GM06990 (cell line): ENCODE results near the gene NF1.
A peak's percentile ranks its signal among the peaks of the same experiment; 100 is the strongest.

Source experiments
- DNase-seq: peaks from one replicate; pipeline ENCODE4 v3.0.0-alpha.2; 2011; ENCODE audit not compliant: insufficient read length; ENCODE audit errors: extremely low read depth
- H3K27me3 ChIP-seq: replicated peaks from 2 replicates; pipeline ENCODE4 v1.6.0; 2011; ENCODE audit warnings: low read length; ENCODE audit not compliant: control insufficient read depth, insufficient read depth
- H3K36me3 ChIP-seq: 2 replicates; pipeline ENCODE4 v1.5.1; 2011; ENCODE audit warnings: low read length; ENCODE audit not compliant: control insufficient read depth, insufficient read depth
- H3K4me3 ChIP-seq: replicated peaks from 2 replicates; pipeline ENCODE4 v1.5.1; 2011; ENCODE audit warnings: low read depth, mild to moderate bottlenecking, control low read depth, low read length
- TF ChIP-seq, protein P1 (sequence below): IDR thresholded peaks from 2 replicates; pipeline ENCODE4 v1.5.1; 2011; ENCODE audit warnings: low read length, control low read depth, mild to moderate bottlenecking, inconsistent platforms; ENCODE audit not compliant: insufficient read depth, poor library complexity, severe bottlenecking

Gene NF1

DNA sequence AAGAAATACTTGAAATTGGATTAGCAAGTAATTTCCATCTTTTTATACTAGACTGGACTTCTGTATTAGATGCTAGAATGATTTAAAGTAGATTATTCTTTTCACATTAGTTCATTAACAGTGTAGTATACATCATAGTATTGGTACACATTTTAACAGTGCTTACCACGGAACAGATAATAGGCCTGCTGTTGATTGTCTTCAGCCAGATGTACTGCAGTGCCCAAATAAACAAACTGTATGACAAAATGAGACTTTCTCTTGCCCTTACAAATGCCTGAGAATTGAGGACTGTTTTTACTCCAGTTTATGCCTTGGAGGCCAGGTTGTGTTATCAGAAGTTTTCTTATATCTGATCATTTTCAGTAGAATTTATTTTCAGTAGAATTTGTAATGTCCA is 226.0 kb downstream of the NF1 start:
- H3K36me3 ChIP-seq: no peaks in the 10 kb centered on the region
- TF ChIP-seq, protein P1, sequence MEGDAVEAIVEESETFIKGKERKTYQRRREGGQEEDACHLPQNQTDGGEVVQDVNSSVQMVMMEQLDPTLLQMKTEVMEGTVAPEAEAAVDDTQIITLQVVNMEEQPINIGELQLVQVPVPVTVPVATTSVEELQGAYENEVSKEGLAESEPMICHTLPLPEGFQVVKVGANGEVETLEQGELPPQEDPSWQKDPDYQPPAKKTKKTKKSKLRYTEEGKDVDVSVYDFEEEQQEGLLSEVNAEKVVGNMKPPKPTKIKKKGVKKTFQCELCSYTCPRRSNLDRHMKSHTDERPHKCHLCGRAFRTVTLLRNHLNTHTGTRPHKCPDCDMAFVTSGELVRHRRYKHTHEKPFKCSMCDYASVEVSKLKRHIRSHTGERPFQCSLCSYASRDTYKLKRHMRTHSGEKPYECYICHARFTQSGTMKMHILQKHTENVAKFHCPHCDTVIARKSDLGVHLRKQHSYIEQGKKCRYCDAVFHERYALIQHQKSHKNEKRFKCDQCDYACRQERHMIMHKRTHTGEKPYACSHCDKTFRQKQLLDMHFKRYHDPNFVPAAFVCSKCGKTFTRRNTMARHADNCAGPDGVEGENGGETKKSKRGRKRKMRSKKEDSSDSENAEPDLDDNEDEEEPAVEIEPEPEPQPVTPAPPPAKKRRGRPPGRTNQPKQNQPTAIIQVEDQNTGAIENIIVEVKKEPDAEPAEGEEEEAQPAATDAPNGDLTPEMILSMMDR: no peak
- no peak for DNase-seq
- no peaks in the 10 kb centered on the region for H3K27me3 ChIP-seq
- H3K4me3 ChIP-seq: peak overlapping the region; percentile 78

DNA sequence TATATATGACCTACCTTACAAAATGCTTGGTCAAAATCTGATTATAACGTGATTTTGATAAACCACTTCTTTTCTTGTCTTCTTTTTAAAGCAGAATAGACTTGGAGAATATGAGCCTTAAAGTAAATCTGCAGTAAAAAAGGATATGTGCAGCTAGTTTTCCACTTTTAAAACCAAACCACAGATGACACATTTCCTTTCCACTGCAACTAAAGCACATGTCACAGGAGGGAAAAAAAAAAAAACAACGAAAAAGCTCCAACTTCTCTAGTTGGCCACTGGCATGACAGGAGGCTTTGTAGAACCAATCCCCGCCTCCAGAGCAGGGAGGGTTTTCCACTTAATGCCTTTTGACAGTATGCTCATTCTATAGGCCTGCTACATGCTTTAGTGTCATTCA is 226.7 kb downstream of the NF1 start, which contains the start of gene EVI2A:
EVI2A (minus strand) TSS at position 142 of the 400 bp plus-strand sequence. CDS start 2,609 bp downstream, outside the sequence.
- Histone ChIP-seq H3K36me3 (no peaks in the 10 kb centered on the region), H3K27me3 (no peaks in the 10 kb centered on the region), H3K4me3 (peak within 1 kb of the TSS; percentile 78)
- TF ChIP-seq, protein P1: no peak
- DNase-seq: peak; percentile 67

DNA sequence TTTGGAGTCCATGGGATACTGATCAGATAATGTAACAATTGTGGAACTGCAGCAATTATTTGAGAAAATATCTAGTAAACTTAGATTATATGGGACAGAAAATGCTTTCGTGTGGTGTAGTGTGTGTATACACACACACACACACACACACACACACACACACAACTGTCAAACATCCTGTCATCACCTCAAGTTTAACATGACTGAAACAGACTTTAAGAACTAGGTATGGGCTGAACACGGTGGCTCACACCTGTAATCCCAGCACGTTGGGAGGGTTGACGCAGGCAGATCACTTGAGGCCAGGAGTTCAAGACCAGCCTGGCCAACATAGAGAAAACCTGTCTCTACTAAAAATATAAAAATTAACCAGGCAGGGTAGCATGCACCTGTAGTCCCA is 227.2 kb downstream of the NF1 start:
- H3K4me3 ChIP-seq: no peak overlapping the region; the same call in 1 of the 2 replicates
- TF ChIP-seq, protein P1: no peak

DNA sequence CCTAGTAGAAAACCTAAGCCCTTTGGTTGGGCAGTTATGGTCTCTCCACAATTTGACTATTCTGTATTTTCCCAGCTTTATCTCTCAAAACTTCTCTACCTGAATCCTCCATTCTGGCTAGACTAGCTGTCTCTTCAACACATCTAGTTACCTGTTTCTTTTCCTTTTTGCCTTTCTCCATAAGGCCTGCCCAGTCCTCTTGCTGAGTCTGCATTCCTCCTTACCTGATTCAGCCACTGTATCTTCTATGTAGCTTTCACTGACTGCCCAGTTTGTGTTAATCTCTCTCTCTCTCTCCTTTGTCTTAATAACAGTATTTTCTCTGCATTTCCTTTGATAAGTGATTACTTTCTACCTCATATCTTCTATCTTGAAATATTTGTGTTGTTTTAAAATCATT is 228.8 kb downstream of the NF1 start:
- TF ChIP-seq, protein P1: no peak
- peaks cover 3% of the 10 kb centered on the region for H3K36me3 ChIP-seq
- DNase-seq: no peak
- H3K4me3 ChIP-seq: no peak overlapping the region
- H3K27me3 ChIP-seq: no peaks in the 10 kb centered on the region

More for the DNA sequence above, 227.2 kb downstream of the NF1 start:
- no peaks in the 10 kb centered on the region for H3K36me3 ChIP-seq
- no peak for DNase-seq
- H3K27me3 ChIP-seq: no peaks in the 10 kb centered on the region

DNA sequence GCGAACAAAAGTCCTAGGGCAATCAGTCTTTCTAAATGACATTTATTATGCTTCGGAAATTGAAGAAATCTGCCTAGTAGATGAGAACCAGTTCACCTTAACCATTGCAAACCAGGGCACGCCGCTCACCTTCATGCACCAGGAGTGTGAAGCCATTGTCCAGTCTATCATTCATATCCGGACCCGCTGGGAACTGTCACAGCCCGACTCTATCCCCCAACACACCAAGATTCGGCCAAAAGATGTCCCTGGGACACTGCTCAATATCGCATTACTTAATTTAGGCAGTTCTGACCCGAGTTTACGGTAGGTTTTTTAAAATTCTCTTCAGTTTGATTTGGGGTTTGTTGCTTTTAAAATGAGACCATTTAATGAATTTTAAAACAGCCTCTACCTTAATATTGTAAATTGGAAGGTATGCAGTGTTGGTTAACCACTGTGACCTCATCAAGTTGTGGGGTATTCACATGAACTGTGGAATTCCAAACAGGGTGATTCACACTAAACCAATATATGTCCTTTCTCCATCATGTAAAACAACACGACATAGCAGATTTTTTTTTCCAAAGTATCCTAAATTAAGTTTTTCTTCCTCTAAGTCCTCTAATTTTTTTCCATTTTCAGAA is 232.9 kb downstream of the NF1 start:
- no peaks in the 10 kb centered on the region for H3K27me3 ChIP-seq
- peaks cover 3% of the 10 kb centered on the region for H3K36me3 ChIP-seq
- no peak for DNase-seq
- H3K4me3 ChIP-seq: no peak overlapping the region
- TF ChIP-seq, protein P1: no peak

DNA sequence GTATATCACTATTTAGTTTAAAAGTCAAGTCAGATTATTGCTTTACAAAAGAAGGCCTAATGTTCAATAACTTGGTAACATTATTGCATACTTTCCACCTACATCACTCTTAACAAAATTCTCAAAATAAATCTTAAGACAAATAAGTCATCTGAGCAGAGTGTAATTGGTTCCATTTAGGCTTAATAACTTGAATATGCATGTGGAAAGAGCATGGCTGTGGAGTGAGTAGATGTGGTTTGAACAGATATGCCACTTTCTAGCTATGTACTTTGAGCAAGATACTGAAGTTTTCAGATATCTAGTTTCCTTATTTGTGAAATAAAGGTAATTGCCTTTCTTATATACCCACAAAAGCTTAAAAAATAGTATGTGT is 233.4 kb downstream of the NF1 start:
- Histone ChIP-seq H3K36me3 (peaks cover 3% of the 10 kb centered on the region), H3K4me3 (no peak overlapping the region), H3K27me3 (no peaks in the 10 kb centered on the region)
- no peak for DNase-seq
- TF ChIP-seq, protein P1: no peak
